Right ventricle myocardium inferior (tissue), 1 donor: ENCODE data around the gene SOS1. TPM values are rescaled to one million over a fixed set of nuclear protein-coding genes. Genes with fewer than 3 reads are reported as not detected.
"Not testable (repeated sequence)": the region's sequence is repeated elsewhere in the genome, so short reads cannot be mapped to it uniquely, and the experiment has no call there.

Experiments used
- ATAC-seq: fragments of 200-7000 bp; cut with Tn5 transposase; one replicate; pipeline ENCODE4 v1.9.1; 2020; ENCODE audit warnings: mild to moderate bottlenecking, moderate library complexity
- DNase-seq: peaks from one replicate; pipeline ENCODE4 v3.0.0; 2021; ENCODE audit errors: missing footprints
- intact Hi-C: fragments of 100-400 bp; cut with DNase I; formaldehyde crosslinking; loops from one replicate; pipeline ENCODE4 v1.11.0; 2022
- total RNA-seq: library from RNA; stranded (reverse); fragmentation: NEBNext Ultra II Directional; extraction: Animal tissue kit (Norgen Biotek cat#: 25700); gene quantifications from one replicate; pipeline ENCODE4 v1.2.1, GENCODE V29; 2021
- donor health status: DM: no; HTN: yes; CAD: no; lungs with severe emphysema.

SOS1 gene
- total RNA-seq, 1 donor from 2014 or later, result 23.8 TPM

GRCh38 chr2:39140948-39141333 is 20.1 kb upstream of the SOS1 start:
- intact Hi-C loops, ATAC-seq, DNase-seq: not testable (repeated sequence)

GRCh38 chr2:39140322-39140847 is 19.5 kb upstream of the SOS1 start:
- intact Hi-C loops, result no loop called here
- no peak for DNase-seq
- ATAC-seq, result peak; percentile 67

- DNase-seq, result no peak
- ATAC-seq, result no peak
- intact Hi-C loops, result no loop called here
Measured at GRCh38 chr2:39139511-39140237, 18.8 kb upstream of the SOS1 start.

DNA sequence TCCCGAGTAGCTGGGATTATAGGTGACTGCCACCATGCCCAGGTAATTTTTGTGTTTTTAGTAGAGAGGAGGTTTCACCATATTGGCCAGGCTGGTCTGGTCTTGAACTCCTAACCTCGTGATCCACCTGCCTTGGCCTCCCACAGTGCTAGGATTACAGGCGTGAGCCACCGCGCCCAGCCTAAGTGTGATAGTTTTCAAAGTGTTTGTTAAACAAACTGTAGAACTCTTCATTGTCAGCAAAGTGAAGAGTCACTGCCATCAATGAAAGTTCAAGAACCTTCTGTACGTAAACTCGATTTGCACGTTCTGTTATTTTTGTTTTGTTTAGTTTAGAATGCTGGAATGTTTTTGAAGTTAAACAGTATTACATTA is 18.0 kb upstream of the SOS1 start:
- ATAC-seq, result no peak
- intact Hi-C loops, result no loop called here
- DNase-seq, result no peak

- DNase-seq, ATAC-seq, intact Hi-C loops: not testable (repeated sequence)
Measured at GRCh38 chr2:39138187-39138836, 17.5 kb upstream of the SOS1 start.

DNA sequence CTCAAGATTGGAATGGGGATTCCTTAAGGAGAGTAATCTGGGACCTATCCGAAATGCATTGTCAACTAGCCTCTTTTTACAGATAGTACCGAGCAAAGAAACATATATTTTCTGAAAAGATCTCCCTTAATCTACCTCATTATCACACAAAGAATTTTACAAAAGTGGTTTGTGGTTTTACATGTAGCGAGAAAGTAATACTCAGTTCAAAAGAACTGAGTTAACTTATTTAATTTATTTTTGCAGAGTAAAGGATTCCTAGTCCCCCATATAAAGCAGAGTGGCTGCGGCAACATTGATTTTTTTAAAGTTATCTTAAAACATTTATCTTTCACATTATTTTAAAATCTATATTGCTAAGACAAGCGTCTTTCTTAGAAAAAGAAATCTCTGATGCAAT is 15.9 kb upstream of the SOS1 start:
- ATAC-seq (no peak), DNase-seq (no peak)
- intact Hi-C loops, result no loop called here

DNA sequence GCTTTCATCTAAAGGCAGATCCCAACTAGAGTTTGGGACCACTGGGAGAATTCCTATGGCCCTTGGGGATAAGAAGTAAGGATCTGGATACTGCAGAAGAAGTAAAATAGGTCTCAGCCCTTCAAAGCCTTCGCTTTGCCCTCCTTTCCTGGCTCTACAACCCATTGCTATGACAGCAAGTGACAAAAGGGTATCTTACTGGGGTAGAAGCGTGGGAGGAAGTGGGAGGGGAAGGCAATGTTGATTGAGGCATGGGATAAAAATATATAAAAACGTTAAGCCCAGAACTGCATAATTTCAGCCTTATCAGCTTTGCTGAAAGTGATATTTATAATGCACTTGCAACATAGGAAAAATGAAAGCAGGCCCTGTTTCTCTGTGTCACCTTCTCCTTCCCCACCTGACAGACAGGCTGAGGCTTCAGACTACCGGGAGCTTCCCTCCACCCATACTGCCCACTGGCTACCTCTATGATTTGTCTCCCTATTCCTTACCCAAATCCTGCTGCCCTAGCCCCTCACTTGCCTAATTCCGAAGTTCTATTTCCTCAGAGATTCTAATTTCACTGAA is 14.9 kb upstream of the SOS1 start:
- no peak for ATAC-seq

DNA sequence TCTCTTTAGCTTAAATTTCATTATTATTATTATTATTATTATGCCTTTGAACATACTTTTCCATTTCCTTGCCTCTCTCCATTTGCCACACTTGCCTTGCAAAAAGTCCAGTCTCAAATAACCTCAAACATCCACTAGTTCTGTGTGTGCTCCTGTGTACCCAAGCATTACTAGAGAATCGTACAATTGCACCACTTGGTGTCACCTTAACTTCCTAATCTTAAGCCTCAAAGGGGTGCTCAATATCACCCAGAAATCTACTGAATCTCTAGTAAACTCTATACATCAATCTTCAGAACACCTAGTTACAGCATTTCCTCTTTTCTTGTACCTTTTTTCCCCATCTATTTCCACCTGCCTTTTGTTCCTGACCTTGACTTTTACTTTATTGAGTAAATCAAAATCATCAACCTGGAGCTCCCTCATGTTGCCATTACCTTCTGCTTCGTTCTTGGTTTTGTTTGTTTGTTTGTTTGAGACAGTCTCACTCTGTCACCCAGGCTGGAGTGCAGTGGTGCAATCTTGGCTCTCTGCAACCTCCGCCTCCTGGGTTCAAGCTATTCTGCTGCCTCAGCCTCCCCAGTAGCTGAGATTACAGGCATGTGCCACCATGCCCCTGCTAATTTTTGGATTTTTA is 12.5 kb upstream of the SOS1 start:
- intact Hi-C loops, result no loop called here

More for the DNA sequence above, 14.9 kb upstream of the SOS1 start:
- DNase-seq, result no peak
- intact Hi-C loops, result no loop called here

DNA sequence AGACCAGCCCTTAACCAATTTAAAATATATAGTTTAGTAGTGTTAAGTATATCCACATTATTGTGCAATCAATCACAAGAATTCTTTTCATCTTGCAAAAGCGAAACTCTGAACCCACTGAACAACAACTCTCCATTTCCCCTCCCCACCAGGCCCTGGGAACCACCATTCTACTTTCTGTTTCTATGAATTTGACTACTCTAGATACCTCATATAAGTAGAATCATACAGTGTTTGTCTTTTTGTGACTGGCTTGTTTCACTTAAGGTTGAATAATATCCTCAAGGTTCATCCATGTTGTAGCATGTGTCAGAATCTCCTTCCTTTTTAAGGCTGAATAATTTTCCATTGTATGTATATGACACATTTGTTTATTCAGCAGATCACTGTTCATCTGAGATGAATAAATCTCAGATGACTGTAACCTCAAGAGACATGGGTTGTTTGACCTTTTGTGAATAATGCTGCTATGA is 8.1 kb upstream of the SOS1 start:
- intact Hi-C loops, result no loop called here
- no peak for ATAC-seq
- DNase-seq, result no peak

More for the DNA sequence above, 12.5 kb upstream of the SOS1 start:
- ATAC-seq (no peak), DNase-seq (no peak)

DNA sequence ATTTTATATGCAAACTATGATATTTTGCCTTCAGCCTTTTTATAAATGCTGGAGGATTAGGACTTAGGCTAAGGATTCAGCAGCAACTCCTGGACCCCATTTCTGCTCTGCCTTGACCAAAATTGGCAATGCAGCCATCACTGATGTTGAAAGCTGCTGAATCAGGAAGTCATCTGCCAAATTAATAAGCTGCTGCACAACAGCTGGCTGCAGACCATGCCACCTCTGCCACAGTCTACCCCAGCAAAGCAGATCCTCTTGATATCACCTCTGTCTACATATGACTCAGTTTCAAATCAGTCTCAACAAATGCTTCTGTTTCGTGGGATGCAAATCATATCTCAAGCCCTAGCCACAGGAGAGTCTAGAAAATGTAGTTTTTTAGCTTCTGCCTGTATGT is 7.1 kb upstream of the SOS1 start:
- intact Hi-C loops, result no loop called here
- ATAC-seq (no peak), DNase-seq (no peak)

GRCh38 chr2:39124746-39125057 is 3.9 kb upstream of the SOS1 start:
- intact Hi-C loops, result loop anchor here (5.0 kb wide), 1 partner anchor 67 kb away; no protein-coding TSS in a partner anchor
- ATAC-seq (peak; percentile 10), DNase-seq (no peak)

GRCh38 chr2:39124000-39124745 is 3.3 kb upstream of the SOS1 start:
- ATAC-seq (peak; percentile 92), DNase-seq (peak; percentile 98)
- intact Hi-C loops, result loop anchor here (5.0 kb wide), 1 partner anchor 67 kb away; no protein-coding TSS in a partner anchor

GRCh38 chr2:39123436-39123999 is 2.7 kb upstream of the SOS1 start:
- ATAC-seq, result no peak
- intact Hi-C loops, result loop anchor here (5.0 kb wide), 1 partner anchor 66 kb away; no protein-coding TSS in a partner anchor
- no peak for DNase-seq

GRCh38 chr2:39121523-39122063 is 742 bp upstream of the SOS1 start:
- no peak for ATAC-seq
- intact Hi-C loops, result loop anchor here (1.0 to 5.0 kb wide), 2 partner anchors 64 to 107 kb away; no protein-coding TSS in a partner anchor
- DNase-seq, result no peak

DNA sequence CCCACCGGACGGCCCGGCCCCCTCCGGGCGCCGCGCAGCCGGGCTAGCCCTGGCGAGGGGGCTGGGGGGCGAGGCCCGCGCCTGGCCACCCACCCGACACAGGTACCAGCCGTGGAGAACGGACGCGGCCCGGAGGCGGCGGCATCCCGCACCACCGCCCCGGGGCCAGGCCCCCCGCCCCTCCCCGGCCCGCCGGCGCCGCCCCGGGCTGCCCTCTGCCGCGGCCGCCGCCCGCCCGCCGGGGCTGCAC is 405 bp downstream of the SOS1 start:
- intact Hi-C loops, result loop anchor here (5.0 kb wide), 1 partner anchor 63 kb away; no protein-coding TSS in a partner anchor
- ATAC-seq (no peak), DNase-seq (no peak)

- ATAC-seq (peak; percentile 55), DNase-seq (peak; percentile 81)
- intact Hi-C loops, result loop anchor here (5.0 kb wide), 1 partner anchor 63 kb away; no protein-coding TSS in a partner anchor
Measured at GRCh38 chr2:39119732-39120520, 925 bp downstream of the SOS1 start.

- DNase-seq (no peak), ATAC-seq (no peak)
- intact Hi-C loops, result no loop called here
Measured at GRCh38 chr2:39118786-39119499, 1.9 kb downstream of the SOS1 start.
